ENCODE results near the gene SETD4.

- no peak for TF ChIP-seq CTCF (IDR thresholded peaks at IDR 0.05)
- TF ChIP-seq POLR2A (IDR thresholded peaks at IDR 0.05) = no peak
Observed at GRCh38 chr21:36021251-36021837, 39.0 kb downstream of the SETD4 start.
